HG02943 (cell line): Measurements from ENCODE around the gene TMEM35B.
"Not testable (repeated sequence)": the region's sequence is repeated elsewhere in the genome, so short reads cannot be mapped to it uniquely, and the experiment has no call there.

Experiments used
- ATAC-seq: cut with Tn5 transposase; IDR thresholded peaks from one replicate; pipeline ENCODE4 v1.9.1; 2021; ENCODE audit warnings: mild to moderate bottlenecking, low read depth, moderate library complexity; ENCODE audit not compliant: unreplicated experiment

Gene TMEM35B

GRCh38 chr1:34984793-34985608 is at the start of gene TMEM35B:
TMEM35B (minus strand) TSS chr1:34985347; CDS start chr1:34985305, 42 bp downstream.
- ATAC-seq = peak; percentile 71

- ATAC-seq = no peak
These were observed 48.2 kb upstream of the TMEM35B start for GRCh38 chr1:35033346-35033745.

DNA sequence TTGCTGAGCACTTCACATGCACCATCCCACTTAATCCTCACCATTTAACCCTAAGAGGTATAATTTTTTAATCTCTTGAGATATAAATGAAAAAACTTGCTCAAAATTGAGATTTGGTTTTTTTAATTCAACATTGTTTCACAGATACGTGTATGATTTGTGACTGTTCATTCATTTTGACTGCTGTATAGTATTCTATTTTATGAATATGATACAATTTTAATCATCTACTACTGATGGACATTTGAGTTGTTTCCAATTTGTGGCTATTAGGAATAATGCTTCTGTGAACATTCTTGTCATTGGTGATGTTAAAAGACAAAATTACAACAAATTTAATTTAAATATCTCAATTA is 47.2 kb upstream of the TMEM35B start:
- ATAC-seq = no peak

- ATAC-seq = no peak
These were observed 45.8 kb upstream of the TMEM35B start for GRCh38 chr1:35030756-35031446.

DNA sequence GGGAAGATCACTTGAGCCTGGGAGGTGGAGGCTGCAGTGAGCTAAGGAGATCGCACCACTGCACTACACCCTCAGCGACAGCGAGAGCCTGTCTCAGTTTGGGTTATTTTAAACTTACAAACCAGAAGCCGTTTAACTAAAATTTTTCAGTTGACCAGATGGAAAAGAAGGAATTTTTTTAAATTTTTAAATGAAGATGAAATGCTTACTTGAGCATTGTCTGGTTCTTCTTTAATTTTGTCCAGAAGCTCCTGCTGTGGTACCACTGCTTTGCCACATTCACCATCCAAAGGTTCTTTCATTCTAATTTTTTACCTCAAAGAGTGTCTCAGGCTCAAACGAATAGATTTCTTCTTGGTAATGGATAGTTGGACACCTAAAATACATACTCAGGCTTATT is 45.2 kb upstream of the TMEM35B start:
- no peak for ATAC-seq

DNA sequence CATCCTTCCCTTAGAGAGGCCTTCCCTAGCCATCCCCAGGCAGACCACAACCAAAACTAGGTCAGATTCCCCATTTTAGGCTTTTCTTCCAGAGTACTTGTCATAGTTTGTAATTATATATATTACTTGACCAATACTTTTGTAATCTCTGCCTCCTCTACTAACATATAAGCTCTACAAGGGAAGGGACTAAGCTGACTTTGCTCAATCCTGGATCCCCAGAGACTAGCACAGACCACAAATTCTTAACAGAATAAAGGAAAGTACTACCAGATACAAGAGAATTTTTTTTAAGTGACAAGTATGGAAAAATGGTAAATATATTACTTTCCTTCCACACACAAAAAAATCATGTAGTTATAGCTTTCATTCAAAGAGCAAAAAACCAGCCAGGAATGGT is 44.6 kb upstream of the TMEM35B start:
- no peak for ATAC-seq

DNA sequence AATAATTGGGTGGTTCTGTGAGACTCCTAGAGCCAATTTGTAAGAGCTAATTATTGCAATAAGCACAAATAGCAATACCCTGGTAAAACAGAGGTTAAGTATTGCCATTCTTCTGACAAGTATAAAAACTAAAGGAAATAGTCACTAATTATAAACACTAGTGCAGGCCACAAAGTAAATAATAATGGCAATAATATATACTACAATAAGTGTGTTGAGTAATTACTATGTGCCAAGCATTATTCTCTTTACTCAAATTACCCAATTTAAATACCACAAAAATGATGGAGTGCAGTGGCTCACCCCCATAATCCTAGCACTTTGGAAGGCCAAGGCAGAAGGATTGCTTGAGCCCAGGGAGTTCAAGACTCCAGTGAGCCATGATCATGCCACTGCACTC is 31.3 kb upstream of the TMEM35B start:
- no peak for ATAC-seq

GRCh38 chr1:35014486-35014885 is 29.3 kb upstream of the TMEM35B start:
- ATAC-seq = no peak

- no peak for ATAC-seq
These were observed 20.6 kb upstream of the TMEM35B start for GRCh38 chr1:35005711-35006110.

DNA sequence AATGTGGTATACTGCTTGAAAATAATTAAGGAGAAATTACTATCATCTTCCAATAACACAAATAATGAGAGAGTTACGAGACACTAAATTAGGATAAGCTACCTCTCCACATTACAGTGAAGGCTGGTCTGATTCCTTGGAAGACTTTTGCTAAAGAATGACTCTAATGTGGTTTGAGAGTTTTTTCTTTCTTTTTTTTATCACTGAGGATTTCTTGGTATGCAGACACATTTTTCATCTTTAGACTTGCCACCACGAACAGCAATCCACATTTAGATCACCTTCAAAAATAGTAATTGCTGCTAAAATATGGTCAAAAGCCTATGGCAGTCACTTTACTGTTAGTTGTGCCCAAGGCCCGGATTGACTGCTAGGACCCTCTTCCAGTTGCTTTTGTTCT is 16.6 kb upstream of the TMEM35B start:
- ATAC-seq = no peak

- no peak for ATAC-seq
These were observed 9.7 kb upstream of the TMEM35B start for GRCh38 chr1:34994878-34995277.

DNA sequence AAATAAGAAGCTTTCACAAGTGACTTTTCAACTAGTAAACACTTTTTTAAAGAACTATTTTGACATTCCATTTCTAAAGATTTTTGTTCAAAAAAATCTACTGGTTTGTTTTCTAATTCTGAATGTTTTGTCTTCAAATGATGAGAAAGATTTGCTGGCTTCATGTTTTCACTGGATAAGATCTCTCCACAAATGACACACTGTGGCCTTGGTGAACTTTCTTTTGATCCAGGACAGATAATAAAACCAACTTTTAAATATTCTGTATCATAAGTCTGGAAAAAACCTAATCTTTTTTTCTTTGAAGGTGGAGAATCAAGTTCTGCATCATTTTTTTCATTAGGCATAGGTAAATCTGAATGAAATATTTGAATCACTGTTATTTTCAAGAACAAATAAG is 3.4 kb upstream of the TMEM35B start:
- no peak for ATAC-seq

DNA sequence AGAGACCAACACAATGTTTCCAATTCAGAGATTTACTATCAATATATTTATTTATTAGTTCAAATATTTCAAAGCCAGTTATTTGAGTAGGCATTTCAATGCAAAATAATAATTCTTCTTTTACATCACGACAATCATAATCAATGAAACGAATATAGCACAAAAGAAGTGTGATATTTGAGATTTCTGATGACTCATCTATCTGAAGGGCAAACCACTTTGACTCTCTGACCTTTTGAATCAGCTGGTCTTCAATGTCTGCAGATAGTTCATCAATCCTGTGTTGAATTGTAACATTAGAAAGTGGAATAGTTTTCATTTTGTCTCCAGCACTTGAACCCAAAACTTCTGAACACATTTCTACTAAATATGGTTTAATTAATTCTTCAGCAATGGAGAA is 3.0 kb upstream of the TMEM35B start:
- no peak for ATAC-seq

- no peak for ATAC-seq
These were observed 1.9 kb upstream of the TMEM35B start for GRCh38 chr1:34987018-34987417.

DNA sequence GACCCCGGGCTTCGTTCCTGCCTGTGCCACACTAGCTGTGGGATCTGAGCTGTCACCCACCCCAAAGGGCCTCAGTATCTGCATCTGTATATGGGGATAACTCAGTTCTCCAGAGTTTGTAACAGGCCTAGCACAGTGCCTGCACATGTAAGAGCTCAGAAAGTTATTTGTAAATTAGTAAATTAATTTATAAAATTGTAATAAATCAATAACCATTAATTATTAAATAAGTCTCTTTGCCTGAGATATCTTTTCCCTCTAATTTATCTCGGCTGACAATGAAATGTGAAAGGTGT is 410 bp upstream of the TMEM35B start:
- ATAC-seq = not testable (repeated sequence)

- no peak for ATAC-seq
These were observed 733 bp downstream of the TMEM35B start for GRCh38 chr1:34984435-34984792.

- ATAC-seq = no peak
These were observed 1.3 kb downstream of the TMEM35B start for GRCh38 chr1:34983700-34984355.

DNA sequence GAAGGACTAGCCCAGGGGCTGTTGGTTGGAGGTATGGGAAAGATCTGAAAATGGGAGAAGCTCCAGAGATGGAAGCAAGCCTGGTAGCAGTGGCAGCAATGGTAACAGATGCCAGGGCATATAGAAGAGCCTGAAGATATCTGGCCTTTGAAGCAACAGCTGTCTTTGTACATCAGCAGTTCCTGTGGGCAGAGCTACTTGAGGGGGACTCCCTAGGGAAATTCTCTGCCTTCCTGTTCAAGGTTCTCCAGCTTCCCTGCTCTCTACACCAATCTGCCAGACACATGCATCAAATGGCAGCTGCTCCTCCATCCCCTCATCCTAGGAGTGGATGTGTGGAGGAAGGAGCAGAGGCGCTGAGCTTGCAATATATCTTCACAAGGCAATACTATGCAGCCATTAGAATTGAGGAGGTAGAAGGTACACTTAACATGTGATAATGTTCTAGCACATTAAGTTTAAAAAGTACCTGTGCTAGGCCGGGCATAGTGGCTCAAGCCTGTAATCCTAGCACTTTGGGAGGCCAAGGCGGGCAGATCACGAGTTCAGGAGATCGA is 2.2 kb downstream of the TMEM35B start:
- no peak for ATAC-seq

DNA sequence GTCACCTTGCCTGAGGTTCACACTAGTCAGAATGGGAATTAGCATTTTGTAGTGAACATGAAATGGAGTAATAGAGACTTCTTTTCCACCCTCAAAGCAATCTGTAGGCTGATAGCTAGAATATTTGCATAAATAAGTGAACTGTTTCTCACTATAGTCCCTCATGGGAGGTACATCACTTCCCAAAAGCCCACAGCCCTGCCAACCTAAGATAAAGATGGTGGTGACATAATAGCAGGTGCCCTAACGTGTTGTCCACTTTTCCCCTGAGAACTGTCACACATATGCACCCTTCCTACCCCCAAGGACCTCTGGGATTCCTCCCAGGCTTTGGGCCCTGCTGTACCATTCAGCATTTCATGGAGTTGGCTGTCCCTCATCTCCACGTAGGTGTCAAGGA is 4.4 kb downstream of the TMEM35B start:
- no peak for ATAC-seq

GRCh38 chr1:34978921-34979320 is 6.2 kb downstream of the TMEM35B start:
- ATAC-seq = no peak

GRCh38 chr1:34977858-34978257 is 7.3 kb downstream of the TMEM35B start:
- ATAC-seq = no peak

DNA sequence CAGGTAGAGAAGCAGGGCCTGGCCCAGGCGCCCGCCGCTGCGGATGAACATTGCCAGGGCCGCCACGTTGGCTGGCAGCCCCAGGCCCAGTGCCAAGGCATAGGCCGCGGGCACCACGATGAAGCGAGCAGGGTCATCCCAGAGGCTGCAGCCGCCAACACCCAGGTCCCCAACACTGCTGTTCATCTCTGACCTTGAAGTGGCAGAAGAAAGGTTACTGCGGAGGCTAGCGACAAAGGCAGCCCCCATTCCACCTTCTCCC is 8.0 kb downstream of the TMEM35B start:
- ATAC-seq = no peak
